Memory B cell (primary cell): Measurements from ENCODE around the gene MED12.

Experiments
- ATAC-seq: fragments of 150-1000 bp; cut with Tn5 transposase; 2 replicates; pipeline ENCODE4 v1.10.0; 2021; ENCODE audit warnings: low read depth, mild to moderate bottlenecking, moderate library complexity
- DNase-seq, 2 donors: peaks; one replicate each; pipeline ENCODE4 v3.0.0; 2022; ENCODE audit warnings: low spot score in 2 of 2
- H3K27ac Mint-ChIP-seq: one replicate; pipeline ENCODE4 v1.8.0; 2022; ENCODE audit warnings: mild to moderate bottlenecking, moderate library complexity, mixed read lengths
- H3K27me3 Mint-ChIP-seq: one replicate; pipeline ENCODE4 v1.8.0; 2022; ENCODE audit warnings: mixed read lengths
- H3K36me3 Mint-ChIP-seq: one replicate; pipeline ENCODE4 v1.8.0; 2022; ENCODE audit warnings: mild to moderate bottlenecking, mixed read lengths
- H3K4me1 Mint-ChIP-seq: one replicate; pipeline ENCODE4 v1.8.0; 2022; ENCODE audit warnings: mixed read lengths
- H3K4me3 Mint-ChIP-seq: one replicate; pipeline ENCODE4 v1.8.0; 2022; ENCODE audit warnings: mild to moderate bottlenecking, moderate library complexity, mixed read lengths
- H3K9me3 Mint-ChIP-seq: one replicate; pipeline ENCODE4 v1.8.0; 2022; ENCODE audit warnings: mixed read lengths

The MED12 gene

GRCh38 chrX:71128166-71128833, 9.9 kb downstream of the MED12 start:
- Mint-ChIP-seq H3K27me3 (no peaks in the 10 kb centered on the region), H3K9me3 (no peaks in the 10 kb centered on the region), H3K27ac (peak overlapping the region; percentile 89), H3K36me3 (peaks cover 36% of the 10 kb centered on the region), H3K4me1 (peaks cover 10% of the 10 kb centered on the region), H3K4me3 (no peak overlapping the region)
- DNase-seq (no peak), ATAC-seq (no peak)

- ATAC-seq: peak; percentile 93
- peaks cover 33% of the 10 kb centered on the region for H3K36me3 Mint-ChIP-seq
- peaks cover 10% of the 10 kb centered on the region for H3K4me1 Mint-ChIP-seq
- H3K4me3 Mint-ChIP-seq: no peak overlapping the region
- peak overlapping the region; percentile 89 for H3K27ac Mint-ChIP-seq
- no peaks in the 10 kb centered on the region for H3K9me3 Mint-ChIP-seq
- peak; percentile 61 to 73 for DNase-seq
- H3K27me3 Mint-ChIP-seq: no peaks in the 10 kb centered on the region
Measured at GRCh38 chrX:71128915-71129765, 10.7 kb downstream of the MED12 start.

- ATAC-seq (no peak), DNase-seq (no peak)
- Mint-ChIP-seq H3K27me3 (no peaks in the 10 kb centered on the region), H3K36me3 (peaks cover 36% of the 10 kb centered on the region), H3K4me1 (peaks cover 14% of the 10 kb centered on the region), H3K4me3 (no peak overlapping the region), H3K27ac (no peak overlapping the region), H3K9me3 (no peaks in the 10 kb centered on the region)
Measured at GRCh38 chrX:71131510-71131909, 13.1 kb downstream of the MED12 start.

DNA sequence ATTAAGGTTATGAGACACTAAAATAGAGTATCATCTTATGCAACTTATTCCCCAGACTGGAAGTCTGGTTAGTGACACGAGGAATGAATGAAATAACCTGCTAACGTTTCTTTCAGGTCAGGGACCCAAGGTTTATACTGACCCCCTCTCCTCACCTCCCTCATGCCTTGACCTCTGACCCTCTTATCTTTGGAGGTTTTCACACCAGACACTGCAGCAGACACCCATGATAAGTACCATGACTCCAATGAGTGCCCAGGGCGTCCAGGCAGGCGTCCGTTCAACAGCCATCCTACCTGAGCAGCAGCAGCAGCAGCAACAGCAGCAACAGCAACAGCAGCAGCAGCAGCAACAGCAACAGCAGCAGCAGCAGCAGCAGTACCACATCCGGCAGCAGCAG, 22.0 kb downstream of the MED12 start:
- Mint-ChIP-seq H3K4me1 (peaks cover 8% of the 10 kb centered on the region), H3K27me3 (no peaks in the 10 kb centered on the region), H3K27ac (no peak overlapping the region), H3K36me3 (peaks cover 27% of the 10 kb centered on the region), H3K9me3 (no peaks in the 10 kb centered on the region), H3K4me3 (no peak overlapping the region)
- no peak for DNase-seq
- ATAC-seq: no peak

GRCh38 chrX:71143508-71143907, 25.1 kb downstream of the MED12 start:
- peaks cover 13% of the 10 kb centered on the region for H3K4me1 Mint-ChIP-seq
- DNase-seq: no peak
- no peak overlapping the region for H3K4me3 Mint-ChIP-seq
- no peaks in the 10 kb centered on the region for H3K9me3 Mint-ChIP-seq
- no peak for ATAC-seq
- H3K36me3 Mint-ChIP-seq: peaks cover 9% of the 10 kb centered on the region
- H3K27ac Mint-ChIP-seq: no peak overlapping the region
- H3K27me3 Mint-ChIP-seq: no peaks in the 10 kb centered on the region

DNA sequence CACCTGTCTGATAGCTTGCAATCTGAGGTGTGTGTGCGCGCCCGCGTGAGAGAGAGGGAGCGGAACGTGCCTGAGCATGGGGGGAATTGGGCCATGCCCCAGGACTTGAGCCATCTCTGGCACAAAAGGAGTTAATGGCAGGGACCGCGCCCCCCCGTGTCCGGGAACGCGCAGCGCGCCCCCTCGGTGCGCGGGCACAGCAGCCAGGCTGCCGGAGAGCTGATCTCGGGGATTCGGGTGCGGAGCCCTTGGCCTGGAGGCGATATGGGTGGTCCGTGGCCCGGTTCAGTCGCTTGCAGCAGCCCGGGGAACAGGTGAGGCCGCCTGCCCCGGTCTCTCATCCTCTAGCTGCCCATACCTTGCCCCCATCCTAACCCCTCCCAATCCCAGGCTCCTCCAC, 26.3 kb downstream of the MED12 start, which contains the start of gene NLGN3:
Gene NLGN3, plus strand, starts transcription at position 191 of the 400 bp plus-strand sequence. CDS start 2,909 bp downstream, outside the sequence.
- H3K36me3 Mint-ChIP-seq: peaks cover 2% of the 10 kb centered on the region
- H3K4me1 Mint-ChIP-seq: peaks cover 13% of the 10 kb centered on the region
- H3K27me3 Mint-ChIP-seq: no peaks in the 10 kb centered on the region
- no peak for ATAC-seq
- peak within 1 kb of the TSS; percentile 35 for H3K27ac Mint-ChIP-seq
- no peaks in the 10 kb centered on the region for H3K9me3 Mint-ChIP-seq
- peak within 1 kb of the TSS; percentile 32 for H3K4me3 Mint-ChIP-seq
- DNase-seq: no peak

DNA sequence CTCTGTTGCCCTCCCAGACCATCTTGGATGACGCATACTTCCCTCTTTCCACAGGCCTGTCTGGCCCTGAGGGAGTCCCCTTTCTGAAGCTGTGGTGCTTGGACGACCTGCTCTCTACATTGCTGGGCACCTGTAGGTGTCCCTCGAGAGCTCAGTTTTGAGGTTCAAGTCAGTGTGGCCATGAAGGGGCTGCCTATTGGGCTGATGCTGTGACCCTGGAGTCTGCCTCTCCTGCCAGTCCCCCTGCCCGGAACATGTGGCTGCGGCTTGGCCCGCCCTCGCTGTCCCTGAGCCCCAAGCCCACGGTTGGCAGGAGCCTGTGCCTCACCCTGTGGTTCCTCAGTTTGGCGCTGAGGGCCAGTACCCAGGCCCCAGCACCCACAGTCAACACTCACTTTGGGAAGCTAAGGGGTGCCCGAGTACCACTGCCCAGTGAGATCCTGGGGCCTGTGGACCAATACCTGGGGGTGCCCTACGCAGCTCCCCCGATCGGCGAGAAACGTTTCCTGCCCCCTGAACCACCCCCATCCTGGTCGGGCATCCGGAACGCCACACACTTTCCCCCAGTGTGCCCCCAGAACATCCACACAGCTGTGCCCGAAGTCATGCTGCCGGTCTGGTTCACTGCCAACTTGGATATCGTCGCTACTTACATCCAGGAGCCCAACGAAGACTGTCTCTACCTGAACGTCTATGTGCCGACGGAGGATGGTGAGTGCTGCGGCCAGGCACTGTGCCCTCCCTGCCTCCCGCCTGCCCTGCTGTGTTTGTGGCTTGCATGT, 29.3 kb downstream of the MED12 start:
- peaks cover 2% of the 10 kb centered on the region for H3K36me3 Mint-ChIP-seq
- H3K4me1 Mint-ChIP-seq: peaks cover 13% of the 10 kb centered on the region
- H3K27ac Mint-ChIP-seq: no peak overlapping the region
- no peaks in the 10 kb centered on the region for H3K9me3 Mint-ChIP-seq
- DNase-seq (no peak), ATAC-seq (no peak)
- no peaks in the 10 kb centered on the region for H3K27me3 Mint-ChIP-seq
- H3K4me3 Mint-ChIP-seq: no peak overlapping the region

DNA sequence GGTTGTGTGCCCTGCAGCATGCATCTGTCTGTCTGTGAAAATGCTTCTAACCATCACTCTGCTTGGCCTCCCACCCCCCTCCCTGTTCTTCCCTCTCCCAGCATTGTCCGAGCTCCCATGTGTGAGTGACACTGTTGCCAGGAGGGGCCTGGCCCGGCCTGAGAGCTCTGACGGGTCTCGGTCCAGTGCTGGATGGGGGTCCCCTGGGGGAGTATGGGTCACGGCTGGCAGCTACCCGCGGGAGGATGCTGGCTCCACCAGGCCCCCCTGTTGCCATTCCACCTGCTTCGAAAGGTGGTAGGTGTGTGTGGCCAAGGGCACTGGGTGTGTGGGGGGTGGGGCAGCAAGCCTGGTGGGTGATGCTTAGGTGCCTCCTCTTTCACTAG, 29.9 kb downstream of the MED12 start:
- H3K27ac Mint-ChIP-seq: no peak overlapping the region
- peaks cover 13% of the 10 kb centered on the region for H3K4me1 Mint-ChIP-seq
- ATAC-seq (no peak), DNase-seq (no peak)
- H3K4me3 Mint-ChIP-seq: no peak overlapping the region
- no peaks in the 10 kb centered on the region for H3K9me3 Mint-ChIP-seq
- no peaks in the 10 kb centered on the region for H3K36me3 Mint-ChIP-seq
- no peaks in the 10 kb centered on the region for H3K27me3 Mint-ChIP-seq

- Mint-ChIP-seq H3K9me3 (no peaks in the 10 kb centered on the region), H3K27me3 (no peaks in the 10 kb centered on the region), H3K4me1 (peaks cover 14% of the 10 kb centered on the region), H3K4me3 (no peak overlapping the region), H3K27ac (no peak overlapping the region), H3K36me3 (no peaks in the 10 kb centered on the region)
- ATAC-seq (no peak), DNase-seq (no peak)
Measured at GRCh38 chrX:71151366-71151765, 33.0 kb downstream of the MED12 start.

DNA sequence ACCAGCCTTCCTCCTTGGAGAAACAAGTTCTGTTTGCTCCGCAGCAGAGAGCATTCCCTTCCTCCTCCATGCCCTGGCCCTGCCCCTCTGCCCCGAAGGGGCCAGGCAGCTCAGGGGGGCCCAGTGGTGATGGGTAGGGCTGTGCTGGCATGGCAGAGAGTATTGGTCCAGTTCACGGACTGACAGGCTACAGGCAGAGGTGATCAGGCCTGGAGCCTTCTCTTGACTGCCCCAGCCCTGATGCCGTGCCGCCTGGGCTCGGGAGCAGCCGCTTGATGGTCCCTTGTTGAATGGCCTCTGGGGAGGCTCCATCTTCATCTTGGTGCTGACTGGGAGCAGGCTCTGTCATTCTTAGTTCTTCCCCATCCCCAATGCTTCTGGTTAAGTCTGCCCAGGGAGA, 35.8 kb downstream of the MED12 start:
- Mint-ChIP-seq H3K9me3 (no peaks in the 10 kb centered on the region), H3K27ac (peak overlapping the region; percentile 74)

DNA sequence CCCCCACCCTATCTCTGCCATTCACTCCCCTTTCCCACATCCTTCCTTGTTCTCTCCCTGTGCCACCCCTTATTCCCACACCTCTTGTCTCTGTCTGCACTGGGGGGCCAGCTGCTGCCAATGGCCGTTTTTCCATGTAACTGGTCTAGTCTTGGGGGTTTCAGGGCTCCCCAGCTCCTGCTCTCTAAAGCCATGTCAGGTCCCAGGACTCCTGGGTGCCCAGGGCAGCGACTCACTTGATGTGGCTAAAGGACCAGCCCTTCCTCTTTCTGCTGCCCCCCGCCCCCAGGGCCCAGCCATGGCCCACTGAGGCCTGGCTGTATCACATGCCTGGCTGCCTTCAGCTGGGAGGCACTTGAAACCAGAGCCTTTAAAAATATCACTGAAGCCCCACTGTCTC, 36.2 kb downstream of the MED12 start:
- H3K27me3 Mint-ChIP-seq: no peaks in the 10 kb centered on the region
- ATAC-seq: no peak
- H3K36me3 Mint-ChIP-seq: peaks cover 2% of the 10 kb centered on the region
- H3K4me3 Mint-ChIP-seq: no peak overlapping the region
- H3K27ac Mint-ChIP-seq: peak overlapping the region; percentile 74
- no peak for DNase-seq
- H3K9me3 Mint-ChIP-seq: no peaks in the 10 kb centered on the region
- H3K4me1 Mint-ChIP-seq: peaks cover 17% of the 10 kb centered on the region

More for the DNA sequence above, 35.8 kb downstream of the MED12 start:
- Mint-ChIP-seq H3K4me3 (no peak overlapping the region), H3K27me3 (no peaks in the 10 kb centered on the region), H3K36me3 (peaks cover 2% of the 10 kb centered on the region), H3K4me1 (peaks cover 17% of the 10 kb centered on the region)
- ATAC-seq (no peak), DNase-seq (no peak)

GRCh38 chrX:71158603-71159002, 40.2 kb downstream of the MED12 start:
- DNase-seq: no peak
- Mint-ChIP-seq H3K4me1 (peaks cover 20% of the 10 kb centered on the region), H3K36me3 (peaks cover 5% of the 10 kb centered on the region), H3K9me3 (no peaks in the 10 kb centered on the region), H3K4me3 (no peak overlapping the region), H3K27ac (no peak overlapping the region), H3K27me3 (no peaks in the 10 kb centered on the region)
- ATAC-seq: no peak

- ATAC-seq (no peak), DNase-seq (no peak)
- Mint-ChIP-seq H3K27me3 (no peaks in the 10 kb centered on the region), H3K4me1 (peaks cover 20% of the 10 kb centered on the region), H3K36me3 (peaks cover 5% of the 10 kb centered on the region), H3K4me3 (no peak overlapping the region), H3K9me3 (no peaks in the 10 kb centered on the region), H3K27ac (peak overlapping the region; percentile 17)
Measured at GRCh38 chrX:71159335-71159734, 40.9 kb downstream of the MED12 start.

GRCh38 chrX:71160475-71160874, 42.1 kb downstream of the MED12 start:
- H3K27ac Mint-ChIP-seq: no peak overlapping the region
- H3K4me3 Mint-ChIP-seq: no peak overlapping the region
- no peaks in the 10 kb centered on the region for H3K27me3 Mint-ChIP-seq
- ATAC-seq: no peak
- peaks cover 17% of the 10 kb centered on the region for H3K4me1 Mint-ChIP-seq
- peaks cover 5% of the 10 kb centered on the region for H3K36me3 Mint-ChIP-seq
- no peaks in the 10 kb centered on the region for H3K9me3 Mint-ChIP-seq
- DNase-seq: no peak
